Muscle layer of duodenum (tissue), 2 donors: ENCODE data around the gene NR6A1.

Experiments used
- H3K27ac ChIP-seq: one replicate; pipeline ENCODE4 v1.7.0; 2013; ENCODE audit warnings: mild to moderate bottlenecking, low read length
- H3K27me3 ChIP-seq: one replicate; pipeline ENCODE4 v1.7.0; 2013; ENCODE audit warnings: low read depth, mild to moderate bottlenecking, control low read depth, low read length
- H3K36me3 ChIP-seq, 2 donors: one replicate each; pipeline ENCODE4 v1.7.0; 2013; ENCODE audit warnings: low read length in 2 of 2, control low read depth in 1 of 2, mild to moderate bottlenecking in 1 of 2; ENCODE audit not compliant: insufficient read depth in 2 of 2, control insufficient read depth in 1 of 2
- H3K4me1 ChIP-seq, 2 donors: one replicate each; pipeline ENCODE4 v1.7.0; 2013; ENCODE audit warnings: low read length in 2 of 2, mild to moderate bottlenecking in 2 of 2, control low read depth in 1 of 2, moderate library complexity in 1 of 2; ENCODE audit not compliant: insufficient read depth in 2 of 2, control insufficient read depth in 1 of 2
- H3K4me3 ChIP-seq, 2 donors: one replicate each; pipeline ENCODE4 v1.7.0; 2013; ENCODE audit warnings: low read length in 2 of 2, low read depth in 1 of 2, mild to moderate bottlenecking in 1 of 2
- H3K9me3 ChIP-seq, 2 donors: one replicate each; pipeline ENCODE4 v1.7.0; 2013; ENCODE audit warnings: low read length in 2 of 2, control low read depth in 1 of 2, mild to moderate bottlenecking in 1 of 2; ENCODE audit not compliant: control insufficient read depth in 1 of 2
- donor health status: healthy.

Gene NR6A1

DNA sequence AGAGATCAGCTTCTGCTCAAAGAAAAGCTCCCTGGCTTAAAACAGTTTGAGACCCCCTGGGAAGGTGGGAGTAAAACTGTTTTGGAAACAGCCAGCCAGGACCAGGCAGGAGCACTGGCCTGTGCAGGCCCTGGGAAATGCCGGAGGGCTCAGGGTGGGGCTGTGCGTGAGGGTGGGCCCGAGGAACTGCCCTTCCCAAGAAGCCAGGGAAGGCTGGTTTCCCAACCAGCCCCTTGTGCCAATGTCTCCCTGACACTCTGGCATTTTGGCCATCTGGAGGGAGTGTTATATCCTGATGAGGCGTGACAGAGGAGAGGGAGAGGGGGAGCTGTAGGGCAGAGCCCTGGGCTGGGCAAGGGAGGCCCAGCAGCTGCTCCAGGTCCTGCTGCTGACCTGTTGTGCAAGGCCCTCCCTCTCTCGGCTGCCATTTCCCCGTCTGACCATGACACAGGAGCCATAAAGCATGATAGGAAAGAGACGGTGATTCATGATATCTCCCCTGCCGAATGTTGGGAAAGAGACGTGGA, 22.0 kb upstream of the NR6A1 start:
- Histone ChIP-seq H3K27ac (no peak overlapping the region), H3K36me3 (no peaks in the 10 kb centered on the region), H3K4me1 (peaks cover 0 to 17% of the 10 kb centered on the region in 2 donors), H3K4me3 (no peak overlapping the region), H3K9me3 (no peaks in the 10 kb centered on the region), H3K27me3 (no peaks in the 10 kb centered on the region)

DNA sequence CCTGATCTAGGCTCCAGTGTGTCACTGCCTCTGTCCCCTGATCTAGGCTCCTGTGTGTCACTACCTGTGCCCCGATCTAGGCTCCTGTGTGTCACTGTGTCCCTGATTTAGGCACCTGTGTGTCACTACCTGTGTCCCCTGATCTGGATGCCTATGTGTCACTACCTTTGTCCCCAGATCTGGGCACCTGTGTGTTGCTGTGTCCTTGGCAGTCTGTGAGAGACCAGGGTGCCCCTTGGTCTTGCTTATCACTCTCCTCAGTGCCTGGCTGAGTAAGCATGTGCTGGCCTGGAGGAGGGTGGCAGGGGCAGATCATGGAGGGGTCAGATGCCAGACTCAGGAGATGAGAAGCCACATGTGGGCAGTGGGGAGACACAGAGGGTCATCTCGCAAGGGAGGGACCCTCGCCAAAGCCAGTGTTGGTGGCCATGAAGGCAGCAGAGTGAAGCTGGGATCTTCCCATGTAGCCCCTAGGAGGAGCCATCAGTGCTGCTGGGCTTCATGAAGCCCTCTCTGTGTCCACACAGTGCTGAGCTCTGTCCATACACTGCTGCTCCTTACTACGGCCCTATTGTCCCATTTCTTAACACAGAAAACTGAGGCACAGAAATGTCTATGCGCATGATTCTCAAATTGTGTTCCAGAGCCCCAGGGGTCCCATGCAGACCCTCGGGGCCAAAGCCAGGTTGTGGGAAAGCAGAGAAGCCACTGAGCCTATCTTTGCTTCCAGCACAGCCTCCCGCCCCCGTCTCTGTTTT, 21.3 kb upstream of the NR6A1 start:
- H3K36me3 ChIP-seq = no peaks in the 10 kb centered on the region
- no peaks in the 10 kb centered on the region for H3K9me3 ChIP-seq
- no peak overlapping the region for H3K4me3 ChIP-seq
- no peak overlapping the region for H3K27ac ChIP-seq
- H3K27me3 ChIP-seq = no peaks in the 10 kb centered on the region
- peaks cover 0 to 11% of the 10 kb centered on the region in 2 donors for H3K4me1 ChIP-seq

DNA sequence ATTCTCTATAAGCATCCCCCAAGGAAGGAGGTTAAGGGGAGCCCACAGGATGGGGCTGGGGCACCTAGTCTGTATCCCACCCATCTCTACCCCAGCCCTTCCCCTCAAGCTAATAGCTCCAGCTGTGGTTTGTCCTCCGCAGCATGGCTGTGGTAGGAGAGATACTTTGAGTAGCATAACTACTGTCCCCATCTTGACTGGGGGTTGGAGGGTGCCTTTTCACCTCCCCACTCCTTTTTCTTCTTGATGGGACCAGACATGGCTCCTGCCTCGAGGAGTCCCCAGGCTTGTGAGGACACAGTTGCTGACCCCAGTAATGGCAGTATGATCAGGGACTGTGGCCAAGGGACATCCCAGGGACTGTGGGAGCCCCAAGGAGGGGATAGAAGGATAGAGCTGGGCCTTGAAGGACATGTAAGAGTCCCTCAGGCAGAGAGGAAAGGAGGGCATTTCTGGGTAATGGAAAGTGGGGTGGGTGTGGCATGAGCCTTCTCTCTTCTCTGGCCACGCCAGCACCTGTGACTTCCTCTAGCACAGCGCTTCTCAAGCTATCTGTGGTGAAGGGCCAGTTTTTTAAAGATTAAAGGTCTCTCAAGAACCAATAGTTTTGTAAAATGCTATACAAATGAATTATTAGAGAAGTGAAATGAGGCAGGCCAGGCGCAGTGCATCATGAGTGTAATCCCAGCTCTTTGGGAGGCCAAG, 19.8 kb upstream of the NR6A1 start:
- no peak overlapping the region for H3K4me3 ChIP-seq
- H3K27me3 ChIP-seq = no peaks in the 10 kb centered on the region
- no peaks in the 10 kb centered on the region for H3K36me3 ChIP-seq
- no peaks in the 10 kb centered on the region for H3K4me1 ChIP-seq
- no peak overlapping the region for H3K27ac ChIP-seq
- no peaks in the 10 kb centered on the region for H3K9me3 ChIP-seq

DNA sequence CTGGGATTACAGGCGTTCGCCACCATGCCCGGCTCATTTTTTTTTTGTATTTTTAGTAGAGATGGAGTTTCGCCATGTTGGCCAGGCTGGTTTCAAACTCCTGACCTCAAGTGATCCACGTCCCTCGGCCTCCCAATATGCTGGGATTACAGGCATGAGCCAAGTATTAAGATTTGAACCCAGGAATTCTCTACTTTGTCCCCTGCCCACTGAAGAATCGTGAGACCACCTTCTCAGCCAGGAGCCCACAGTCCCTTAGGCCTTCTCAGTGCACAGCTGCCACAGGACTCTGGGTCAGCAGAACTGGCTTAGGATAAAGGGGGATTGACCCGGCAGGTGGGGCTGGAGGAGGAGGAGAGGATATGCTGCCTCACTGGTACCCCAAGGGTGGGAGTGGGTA, 19.2 kb upstream of the NR6A1 start:
- no peak overlapping the region for H3K4me3 ChIP-seq
- H3K4me1 ChIP-seq = no peaks in the 10 kb centered on the region
- no peaks in the 10 kb centered on the region for H3K27me3 ChIP-seq
- no peaks in the 10 kb centered on the region for H3K36me3 ChIP-seq
- H3K27ac ChIP-seq = no peak overlapping the region
- H3K9me3 ChIP-seq = no peaks in the 10 kb centered on the region

DNA sequence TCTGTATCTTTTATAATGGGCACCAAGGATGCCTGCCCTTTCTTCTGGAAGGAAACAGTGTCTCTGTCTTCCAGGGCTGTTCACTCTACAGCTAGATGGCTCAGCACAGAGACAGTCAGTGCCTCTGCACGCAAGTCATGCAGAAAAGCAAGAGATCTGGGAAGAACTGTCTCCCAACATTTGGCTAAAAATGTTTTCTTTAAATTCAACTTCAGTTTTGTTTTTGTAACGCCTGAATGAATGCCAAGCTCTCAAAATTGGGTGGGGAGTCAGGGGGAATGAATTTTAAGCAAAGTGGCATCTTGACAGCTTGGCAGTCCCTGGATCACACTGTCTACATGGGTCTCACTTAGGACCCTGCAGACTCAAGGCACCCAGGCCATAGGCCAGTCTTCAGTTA, 18.4 kb upstream of the NR6A1 start:
- H3K27me3 ChIP-seq = no peaks in the 10 kb centered on the region
- H3K4me1 ChIP-seq = no peaks in the 10 kb centered on the region
- no peak overlapping the region for H3K4me3 ChIP-seq
- H3K9me3 ChIP-seq = no peaks in the 10 kb centered on the region
- H3K36me3 ChIP-seq = no peaks in the 10 kb centered on the region
- H3K27ac ChIP-seq = no peak overlapping the region

DNA sequence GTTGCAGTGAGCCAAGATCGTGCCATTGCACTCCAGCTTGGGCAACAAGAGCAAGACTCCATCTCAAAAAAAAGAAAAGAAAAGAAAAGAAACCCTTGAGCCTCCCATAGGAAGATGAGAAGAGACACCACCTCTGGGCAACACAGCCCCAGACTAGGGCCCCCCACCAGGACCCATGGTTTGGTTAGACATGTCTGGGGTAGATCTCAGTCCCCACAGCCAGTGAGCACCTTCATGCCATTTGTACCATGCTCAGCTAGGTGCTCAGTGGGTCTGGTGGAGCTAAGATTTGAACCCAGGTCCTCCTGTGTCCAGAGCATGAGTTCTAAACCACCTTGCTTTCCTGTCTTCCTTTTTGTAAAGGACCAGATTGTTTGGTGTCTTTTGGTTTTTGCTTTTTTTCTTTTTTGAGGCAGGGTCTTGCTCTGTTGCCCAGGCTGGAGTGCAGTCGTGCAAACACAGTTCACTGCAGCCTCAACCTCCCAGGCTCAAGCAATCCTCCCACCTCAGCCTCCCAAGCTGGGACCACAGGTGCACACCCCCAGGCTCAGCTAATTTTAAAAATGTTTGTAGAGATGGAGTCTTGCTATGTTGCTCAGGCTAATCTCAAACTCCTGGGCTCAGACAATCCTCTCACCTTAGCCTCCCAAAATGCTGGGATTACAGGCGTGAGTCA, 17.6 kb upstream of the NR6A1 start:
- Histone ChIP-seq H3K9me3 (no peaks in the 10 kb centered on the region), H3K27me3 (no peaks in the 10 kb centered on the region), H3K4me3 (no peak overlapping the region), H3K4me1 (no peaks in the 10 kb centered on the region), H3K27ac (no peak overlapping the region), H3K36me3 (no peaks in the 10 kb centered on the region)

DNA sequence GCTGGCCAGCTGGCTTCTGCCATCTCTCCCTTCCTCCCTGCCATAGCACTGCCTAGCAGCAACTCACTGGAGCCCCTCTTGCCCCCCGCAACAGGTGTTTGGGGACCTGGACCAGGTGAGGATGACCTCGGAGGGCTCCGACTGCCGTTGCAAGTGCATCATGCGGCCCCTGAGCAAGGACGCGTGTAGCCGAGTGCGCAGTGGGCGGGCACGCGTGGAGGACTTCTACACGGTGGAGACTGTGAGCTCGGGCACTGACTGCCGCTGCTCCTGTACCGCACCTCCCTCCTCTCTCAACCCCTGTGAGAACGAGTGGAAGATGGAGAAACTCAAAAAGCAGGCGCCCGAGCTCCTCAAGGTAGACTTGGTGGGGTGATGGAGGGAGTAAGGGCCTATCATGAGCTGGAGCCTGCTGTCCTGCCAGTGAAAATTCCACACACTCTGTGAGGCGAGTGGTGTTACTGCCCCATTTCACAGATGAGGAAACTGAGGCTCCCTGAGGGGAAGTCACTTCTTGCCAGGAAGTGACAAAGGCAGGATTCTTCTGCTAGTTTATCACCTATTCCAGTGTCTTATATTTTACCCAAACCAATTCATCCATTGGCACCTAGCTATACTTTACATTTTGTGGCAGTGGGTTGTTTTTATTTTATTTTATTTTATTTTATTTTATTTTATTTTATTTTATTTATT, 15.9 kb upstream of the NR6A1 start:
- Histone ChIP-seq H3K27me3 (no peaks in the 10 kb centered on the region), H3K36me3 (no peaks in the 10 kb centered on the region), H3K9me3 (no peaks in the 10 kb centered on the region)

DNA sequence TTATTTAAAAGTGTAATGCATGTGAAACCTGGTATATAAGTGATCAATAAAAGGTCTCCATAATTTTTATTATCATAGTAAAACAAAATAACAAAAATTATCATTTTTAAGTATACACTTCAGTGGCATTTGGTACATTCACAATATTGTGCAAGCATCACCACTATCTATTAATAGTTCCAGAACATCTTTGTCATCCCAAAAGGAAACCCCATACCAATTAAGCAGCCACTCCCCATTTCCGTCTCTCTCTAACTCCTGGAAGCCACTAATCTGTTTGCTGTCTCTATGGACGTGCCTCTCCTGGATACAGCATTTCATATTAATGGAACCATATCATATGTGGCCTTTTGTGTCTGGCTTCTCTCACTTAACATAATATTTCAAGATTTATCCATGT, 13.4 kb upstream of the NR6A1 start:
- Histone ChIP-seq H3K27ac (no peak overlapping the region), H3K9me3 (no peaks in the 10 kb centered on the region), H3K36me3 (no peaks in the 10 kb centered on the region), H3K27me3 (no peaks in the 10 kb centered on the region), H3K4me1 (peaks cover 3 to 24% of the 10 kb centered on the region in 2 donors), H3K4me3 (no peak overlapping the region)

More for the DNA sequence above, 15.9 kb upstream of the NR6A1 start:
- Histone ChIP-seq H3K4me1 (peaks cover 0 to 4% of the 10 kb centered on the region in 2 donors), H3K4me3 (no peak overlapping the region), H3K27ac (no peak overlapping the region)

DNA sequence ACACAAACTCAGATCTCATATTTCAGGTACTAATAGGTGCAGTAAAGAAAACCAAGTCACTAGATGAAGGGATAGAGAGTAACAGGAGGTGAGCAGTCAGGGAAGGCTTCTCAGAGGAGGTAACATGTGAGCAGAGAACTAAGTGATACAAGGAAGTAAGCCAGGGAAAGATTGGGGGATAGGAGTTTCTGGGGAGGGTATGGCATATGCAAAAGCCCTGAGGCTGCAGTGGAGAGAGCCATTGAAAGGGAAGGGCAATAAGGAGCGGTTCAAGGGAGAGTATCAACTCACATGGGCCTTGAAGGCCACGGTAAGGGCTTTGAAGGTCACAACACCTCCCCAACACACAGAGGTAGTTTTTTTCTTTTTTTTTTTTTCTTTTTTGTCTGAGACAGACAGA, 12.7 kb upstream of the NR6A1 start:
- Histone ChIP-seq H3K27me3 (no peaks in the 10 kb centered on the region), H3K27ac (no peak overlapping the region), H3K36me3 (no peaks in the 10 kb centered on the region), H3K4me1 (peaks cover 7 to 31% of the 10 kb centered on the region in 2 donors), H3K4me3 (no peak overlapping the region), H3K9me3 (no peaks in the 10 kb centered on the region)

DNA sequence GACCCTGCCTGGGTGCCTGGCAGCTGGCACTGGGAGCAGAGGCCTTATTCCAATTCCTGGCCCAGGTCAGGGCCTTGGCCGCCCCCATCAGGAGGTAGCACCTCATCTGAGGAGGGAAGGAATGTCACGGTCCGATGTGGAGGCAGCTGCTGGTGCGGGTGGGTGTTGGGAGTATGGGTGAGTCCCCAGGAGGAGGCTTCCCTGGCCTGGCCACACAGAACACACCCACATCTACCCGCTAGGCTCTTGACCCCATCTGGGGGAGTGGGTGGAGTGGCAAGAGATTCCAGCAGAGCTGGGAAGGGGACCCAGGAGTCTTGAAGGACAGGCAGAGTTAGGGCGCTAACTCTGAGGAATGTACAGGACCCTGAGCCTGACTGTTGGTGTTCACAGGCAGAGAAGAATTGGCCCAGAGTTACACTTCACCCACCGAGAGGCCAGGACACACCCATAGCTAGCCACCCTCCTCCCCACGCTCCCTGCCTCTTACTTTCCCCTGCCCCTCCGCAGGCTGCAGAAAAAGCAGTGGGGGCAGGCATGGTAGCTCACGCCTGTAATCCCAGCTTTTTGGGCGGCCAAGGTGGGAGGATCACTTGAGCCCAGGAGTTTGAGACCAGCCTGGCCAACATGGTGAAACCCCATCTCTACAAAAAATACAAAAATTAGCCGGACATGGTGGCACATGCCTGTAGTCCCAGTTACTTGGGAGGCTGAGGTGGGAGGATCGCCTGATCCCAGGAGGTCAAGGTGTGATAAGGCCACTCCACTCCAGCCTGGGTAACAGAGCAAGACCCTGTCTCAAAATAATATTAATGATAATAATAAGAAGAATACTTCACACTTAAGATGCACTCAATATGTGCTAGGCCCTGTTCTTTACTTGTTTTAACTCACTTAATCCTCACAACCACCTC, 11.8 kb upstream of the NR6A1 start:
- H3K4me1 ChIP-seq = peaks cover 7 to 36% of the 10 kb centered on the region in 2 donors
- H3K27ac ChIP-seq = no peak overlapping the region
- no peaks in the 10 kb centered on the region for H3K9me3 ChIP-seq
- no peak overlapping the region for H3K4me3 ChIP-seq
- H3K27me3 ChIP-seq = no peaks in the 10 kb centered on the region
- H3K36me3 ChIP-seq = no peaks in the 10 kb centered on the region
